ENCODE data around the gene COX7A2.
A peak's percentile ranks its signal among the peaks of the same experiment; 100 is the strongest.

COX7A2 gene

GRCh38 chr6:75219263-75219662 lies 24.3 kb downstream of the COX7A2 start:
- no peak for DNase-seq

GRCh38 chr6:75217193-75217592 lies 26.4 kb downstream of the COX7A2 start:
- DNase-seq: no peak

- DNase-seq: no peak
These were observed 28.3 kb downstream of the COX7A2 start for GRCh38 chr6:75215291-75215690.

GRCh38 chr6:75213732-75214131 lies 29.9 kb downstream of the COX7A2 start:
- no peak for DNase-seq

GRCh38 chr6:75213112-75213511 lies 30.5 kb downstream of the COX7A2 start:
- no peak for DNase-seq

- DNase-seq: no peak
These were observed 31.5 kb downstream of the COX7A2 start for GRCh38 chr6:75211920-75212590.

- peak in 5 of 6 experiments; percentile 25 to 69 (median 34) for DNase-seq
These were observed 32.5 kb downstream of the COX7A2 start for GRCh38 chr6:75210885-75211739.

- DNase-seq: no peak
These were observed 34.3 kb downstream of the COX7A2 start for GRCh38 chr6:75209184-75209723.

GRCh38 chr6:75208298-75209183 lies 35.1 kb downstream of the COX7A2 start:
- DNase-seq: peak; percentile 53 to 80 (median 68)

- DNase-seq: peak in 1 of 6 experiments; percentile 24
These were observed 36.8 kb downstream of the COX7A2 start for GRCh38 chr6:75206576-75207342.

- peak in 1 of 6 experiments; percentile 8 for DNase-seq
These were observed 37.6 kb downstream of the COX7A2 start, which contains the start of gene COL12A1 for GRCh38 chr6:75205776-75206575. TSS of gene COL12A1 (minus strand) at chr6:75206053. CDS start at chr6:75202792, 3,261 bp downstream.

GRCh38 chr6:75204959-75205775 lies 38.4 kb downstream of the COX7A2 start:
- DNase-seq: peak in 1 of 6 experiments; percentile 22

- peak in 1 of 6 experiments; percentile 3 for DNase-seq
These were observed 39.2 kb downstream of the COX7A2 start for GRCh38 chr6:75204217-75204958.

- DNase-seq: no peak
These were observed 39.9 kb downstream of the COX7A2 start for GRCh38 chr6:75203721-75204120.

GRCh38 chr6:75202676-75203131 lies 40.9 kb downstream of the COX7A2 start:
- no peak for DNase-seq

GRCh38 chr6:75201901-75202672 lies 41.5 kb downstream of the COX7A2 start:
- DNase-seq: no peak

- no peak for DNase-seq
These were observed 42.6 kb downstream of the COX7A2 start for GRCh38 chr6:75201021-75201420.

GRCh38 chr6:75199889-75200288 lies 43.7 kb downstream of the COX7A2 start:
- no peak for DNase-seq

Data from stimulated activated naive CD4-positive, alpha-beta T cell (primary cell).